ENCODE data around the gene OR4M2.
"Not testable (repeated sequence)": the region's sequence is repeated elsewhere in the genome, so short reads cannot be mapped to it uniquely, and the experiment has no call there.

OR4M2 gene, protein sequence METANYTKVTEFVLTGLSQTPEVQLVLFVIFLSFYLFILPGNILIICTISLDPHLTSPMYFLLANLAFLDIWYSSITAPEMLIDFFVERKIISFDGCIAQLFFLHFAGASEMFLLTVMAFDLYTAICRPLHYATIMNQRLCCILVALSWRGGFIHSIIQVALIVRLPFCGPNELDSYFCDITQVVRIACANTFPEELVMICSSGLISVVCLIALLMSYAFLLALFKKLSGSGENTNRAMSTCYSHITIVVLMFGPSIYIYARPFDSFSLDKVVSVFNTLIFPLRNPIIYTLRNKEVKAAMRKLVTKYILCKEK

DNA sequence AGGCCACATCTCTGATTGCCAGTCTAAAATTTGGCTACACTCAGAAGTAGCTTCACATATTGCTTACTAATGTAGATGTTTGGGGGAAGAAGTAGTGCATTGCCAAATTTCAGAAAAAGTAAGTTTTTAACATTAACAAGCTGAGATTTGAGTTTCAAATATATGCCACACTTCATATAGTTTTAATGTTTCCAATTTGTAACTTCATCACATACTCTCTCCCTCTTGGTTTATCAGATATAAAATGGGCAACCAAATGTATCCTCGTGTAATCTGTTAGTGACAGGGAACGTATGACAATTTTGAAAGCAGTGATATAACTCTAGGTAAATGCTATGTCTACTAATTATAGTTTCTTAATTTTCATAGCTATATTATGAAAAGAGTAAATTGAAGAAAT, at the start of gene OR4M2:
Gene OR4M2, plus strand, starts transcription at position 301 of the 400 bp plus-strand sequence. Its CDS starts 98 bp downstream, at position 399.
- not testable (repeated sequence) for DNase-seq

DNA sequence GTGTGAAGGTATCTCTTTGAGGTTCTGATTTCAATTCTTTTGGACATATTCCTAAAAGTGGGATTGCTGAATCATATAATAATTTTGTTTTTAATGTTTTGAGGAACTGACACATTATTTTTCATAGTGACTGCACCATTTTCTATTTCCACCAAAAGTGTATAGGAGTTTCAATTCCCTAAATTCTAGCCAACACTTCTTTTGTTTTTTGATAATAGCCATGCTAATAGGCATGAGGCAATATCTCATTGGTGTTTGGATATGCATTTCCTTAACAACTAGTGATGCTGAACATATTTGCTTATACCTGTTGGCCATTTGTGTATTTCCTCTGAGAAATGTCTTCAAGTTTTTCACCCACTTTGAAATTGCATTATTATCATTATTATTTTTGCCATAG, 11.1 kb upstream of the OR4M2 start:
- not testable (repeated sequence) for DNase-seq

DNA sequence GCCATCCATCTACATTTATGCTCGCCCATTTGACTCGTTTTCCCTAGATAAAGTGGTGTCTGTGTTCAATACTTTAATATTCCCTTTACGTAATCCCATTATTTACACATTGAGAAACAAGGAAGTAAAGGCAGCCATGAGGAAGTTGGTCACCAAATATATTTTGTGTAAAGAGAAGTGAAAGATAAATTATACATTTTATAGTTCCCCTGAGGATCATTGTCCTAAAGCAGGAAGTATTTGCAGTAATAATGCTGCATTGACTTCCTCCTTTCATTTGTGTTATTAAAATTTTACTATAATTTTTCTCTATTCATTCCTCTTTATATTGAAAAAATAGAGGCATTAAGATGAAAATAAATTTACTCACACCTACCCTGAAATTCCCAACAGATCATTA, 1.1 kb downstream of the OR4M2 start:
- DNase-seq: not testable (repeated sequence)

DNA sequence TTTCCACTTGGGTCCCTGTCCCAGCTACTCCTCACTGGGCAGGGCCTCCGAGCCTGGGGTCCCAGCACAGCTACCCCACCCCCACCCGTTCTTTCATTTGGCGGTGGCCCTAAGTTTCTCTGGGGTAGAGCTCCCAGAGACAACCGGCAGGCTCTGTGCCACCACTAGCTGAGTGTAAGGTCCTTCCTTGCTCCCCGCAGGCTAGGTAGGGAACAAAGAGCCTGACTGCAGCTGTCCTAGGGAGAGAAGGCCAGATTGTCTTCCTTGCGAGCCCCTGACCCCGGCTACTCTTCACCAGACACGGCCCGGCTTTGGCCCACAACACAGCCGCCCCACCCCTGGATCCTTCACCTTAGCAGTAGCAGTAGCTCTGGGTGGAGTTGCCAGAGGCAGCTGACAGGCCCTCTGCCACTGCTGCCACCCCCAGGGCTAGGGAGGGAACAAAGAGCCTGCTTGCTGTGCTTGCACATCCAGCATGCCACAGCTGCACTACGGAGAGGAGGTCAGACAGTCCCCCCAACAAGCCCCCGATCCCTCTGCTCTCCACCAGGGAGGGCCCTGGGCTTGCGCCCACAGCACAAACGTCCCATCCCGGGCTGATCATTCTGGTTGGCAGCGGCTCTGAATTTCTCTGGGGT, 18.4 kb downstream of the OR4M2 start:
- DNase-seq: not testable (repeated sequence)

DNA sequence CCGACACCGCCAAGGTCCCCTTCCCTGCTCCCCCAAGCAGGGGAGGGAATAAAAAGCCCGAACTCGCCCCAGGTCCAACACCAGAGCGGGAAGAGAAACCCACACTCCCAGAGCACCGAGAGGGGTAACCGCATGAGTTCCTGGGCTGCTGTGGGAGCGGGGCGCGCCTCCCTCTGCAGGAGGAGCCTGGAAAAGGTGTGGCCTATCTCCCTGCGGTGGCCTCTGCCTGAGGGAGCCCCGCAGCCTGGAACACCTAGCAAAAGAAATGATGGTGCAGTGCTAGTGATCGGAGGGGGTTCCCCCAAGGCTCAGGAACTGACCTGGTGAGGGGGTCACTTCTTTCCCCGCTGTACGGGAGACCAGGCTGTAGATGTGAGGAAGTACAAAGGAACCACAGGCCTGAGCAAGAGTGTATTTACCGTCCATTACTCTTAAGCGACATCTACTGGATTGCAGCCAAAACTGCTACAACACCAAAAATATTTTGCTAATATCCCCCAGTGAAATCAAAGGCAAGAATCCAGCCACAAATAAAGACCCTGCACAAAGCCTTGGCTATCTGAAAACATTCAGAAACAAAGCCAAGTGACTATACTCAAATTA, 19.1 kb downstream of the OR4M2 start:
- DNase-seq: not testable (repeated sequence)

DNA sequence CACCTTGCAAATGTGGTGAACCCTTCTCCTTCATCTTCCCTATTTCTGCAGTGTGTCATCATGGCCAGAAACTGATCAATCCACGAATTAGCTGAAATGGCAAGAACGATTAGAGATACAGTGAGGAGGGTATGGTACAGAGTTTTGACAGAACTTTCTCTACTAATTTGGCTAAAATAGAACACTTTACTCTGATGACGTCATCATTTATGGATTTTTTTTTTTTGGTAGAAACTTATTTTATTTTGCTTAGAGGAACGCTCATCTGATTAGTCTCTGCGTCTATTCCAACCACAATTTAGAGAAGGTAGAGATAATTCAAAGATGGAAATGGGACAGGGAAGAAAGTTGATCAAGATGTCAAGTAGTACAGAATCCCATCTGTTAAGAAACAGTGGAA, 41.7 kb downstream of the OR4M2 start:
- DNase-seq: not testable (repeated sequence)
